HepG2 (cell line): ENCODE data around the gene RPS4Y1. TPM values are rescaled to one million over a fixed set of nuclear protein-coding genes. Genes with fewer than 3 reads are reported as not detected.

Experiments used
- ATAC-seq: fragments of 200-7000 bp; cut with Tn5 transposase; 3 replicates; pipeline ENCODE4 v1.9.1; 2020; ENCODE audit warnings: mild to moderate bottlenecking, moderate library complexity
- BruUV-seq: library from RNA; stranded (reverse); fragments of 400-500 nt; replicated peaks from 2 replicates; lab custom pipeline; 2021; lab: Mats Ljungman, UMichigan
- CTCF ChIA-PET: fragments of 300-600 bp; formaldehyde crosslinking; extraction: SDS; loops from one replicate; lab custom pipeline; 2021; ENCODE audit warnings: low total read pairs, inconsistent platforms, low intra/inter-chr PET ratio; lab: Yijun Ruan, JAX
- POLR2A ChIA-PET: fragments of 350-600 bp; sonication (Branson Sonifier 250); formaldehyde crosslinking; loops from one replicate; lab custom pipeline; 2020; ENCODE audit warnings: antibody characterized with exemption, inconsistent platforms; lab: Yijun Ruan, JAX
- DNase-seq: peaks from one replicate; pipeline ENCODE4 v3.0.0-alpha.2; 2015; ENCODE audit warnings: low spot score
- FAIRE-seq: peaks from 3 replicates; lab custom pipeline; 2011; peaks lifted over from hg19 to GRCh38; lab: Jason Lieb, UNC
- H2AFZ ChIP-seq: one replicate; pipeline ENCODE4 v1.6.1; 2011; ENCODE audit warnings: low read length, inconsistent platforms
- H3K27ac ChIP-seq: fragments of 300-600 bp; 3 replicates; pipeline ENCODE4 v1.8.0; 2011; ENCODE audit warnings: mixed run types, mild to moderate bottlenecking, mixed read lengths, low read length, inconsistent platforms; ENCODE audit not compliant: insufficient read depth; ENCODE audit errors: extremely low read length
- H3K27me3 ChIP-seq, 2 experiments: fragments of 200-600 bp in 1 of 2; 2 replicates in 1 of 2; 3 replicates in 1 of 2; pipeline versions ENCODE4 v1.6.0 to v1.8.0; 2011; ENCODE audit warnings: low read length in 2 of 2, mild to moderate bottlenecking in 2 of 2, moderate library complexity in 2 of 2, inconsistent platforms in 1 of 2; ENCODE audit not compliant: insufficient read depth in 2 of 2, control insufficient read depth in 1 of 2
- H3K36me3 ChIP-seq, 2 experiments: fragments of 200-600 bp in 1 of 2; replicated peaks in 1 of 2; 2 replicates in 1 of 2; 3 replicates in 1 of 2; pipeline versions ENCODE4 v1.5.1 to v1.8.0; 2011; ENCODE audit warnings: low read length in 2 of 2, inconsistent platforms in 1 of 2; ENCODE audit not compliant: insufficient read depth in 2 of 2, control insufficient read depth in 1 of 2
- H3K4me1 ChIP-seq: 2 replicates; pipeline ENCODE4 v1.5.1; 2012; ENCODE audit warnings: low read length, inconsistent platforms; ENCODE audit not compliant: insufficient read depth
- H3K4me2 ChIP-seq: 2 replicates; pipeline ENCODE4 v1.6.0; 2011; ENCODE audit warnings: low read depth, low read length, inconsistent platforms
- H3K4me3 ChIP-seq, 3 experiments: fragments of 200-600 bp in 1 of 3; sonication (generic), shearing (Covaris generic) in 1 of 3; replicated peaks in 1 of 3; 2 replicates each; pipeline ENCODE4 v1.5.1; 2011 to 2016; ENCODE audit warnings: low read length in 3 of 3, inconsistent platforms in 2 of 3, low read depth in 2 of 3, mild to moderate bottlenecking in 2 of 3, control low read depth in 1 of 3, mixed read lengths in 1 of 3; ENCODE audit not compliant: insufficient read depth in 1 of 3
- H3K79me2 ChIP-seq: one replicate; pipeline ENCODE4 v1.6.1; 2011; ENCODE audit warnings: low read length, inconsistent platforms; ENCODE audit not compliant: insufficient read depth
- H3K9ac ChIP-seq: 2 replicates; pipeline ENCODE4 v1.6.0; 2011; ENCODE audit warnings: mild to moderate bottlenecking, low read depth, low read length, inconsistent platforms; ENCODE audit not compliant: insufficient read depth
- H3K9me3 ChIP-seq: 2 replicates; pipeline ENCODE4 v1.5.1; 2012; ENCODE audit warnings: mild to moderate bottlenecking, low read length
- H4K20me1 ChIP-seq: 2 replicates; pipeline ENCODE4 v1.6.0; 2011; ENCODE audit warnings: inconsistent platforms, mild to moderate bottlenecking, low read length, moderate library complexity; ENCODE audit not compliant: insufficient read depth
- GABPA ChIP-seq, 2 experiments: IDR thresholded peaks; 2 replicates each; pipeline ENCODE4 v1.6.1; 2011 to 2016; ENCODE audit warnings: low read depth in 2 of 2, low read length in 1 of 2, missing biosample characterization in 1 of 2, missing genetic modification characterization in 1 of 2
- GZF1 ChIP-seq: sonication (generic); formaldehyde crosslinking; IDR thresholded peaks from 2 replicates; pipeline ENCODE4 v1.5.1; 2020; ENCODE audit warnings: mild to moderate bottlenecking, missing genetic modification reagents
- HOXA7 ChIP-seq: sonication (generic); formaldehyde crosslinking; IDR thresholded peaks from 2 replicates; pipeline ENCODE4 v1.8.1; 2022; ENCODE audit warnings: mild to moderate bottlenecking, missing genetic modification reagents, moderate library complexity
- ISX ChIP-seq: sonication (generic); formaldehyde crosslinking; conservative IDR thresholded peaks from 2 replicates; pipeline ENCODE4 v1.5.0; 2020; ENCODE audit warnings: missing genetic modification reagents
- KLF12 ChIP-seq: sonication (generic); formaldehyde crosslinking; IDR thresholded peaks from 2 replicates; pipeline ENCODE4 v1.4.0; 2020; ENCODE audit warnings: missing genetic modification reagents, borderline replicate concordance
- MXD1 ChIP-seq: sonication (generic); formaldehyde crosslinking; IDR thresholded peaks from 2 replicates; pipeline ENCODE4 v1.4.0; 2020; ENCODE audit warnings: mild to moderate bottlenecking, missing genetic modification reagents
- MXD4 ChIP-seq: IDR thresholded peaks from 2 replicates; pipeline ENCODE4 v1.6.1; 2016; ENCODE audit warnings: mild to moderate bottlenecking, missing biosample characterization, missing genetic modification reagents
- NFKBIZ ChIP-seq: IDR thresholded peaks from 2 replicates; pipeline ENCODE4 v1.6.1; 2018; ENCODE audit warnings: missing genetic modification reagents, missing compliant biosample characterization
- PTBP1 ChIP-seq: fragments of 200-400 bp; formaldehyde crosslinking; IDR thresholded peaks from 2 replicates; pipeline ENCODE4 v1.6.1; 2018; ENCODE audit warnings: low read length, low read depth; ENCODE audit not compliant: poor library complexity, severe bottlenecking
- SAFB2 ChIP-seq: sonication (generic); formaldehyde crosslinking; IDR thresholded peaks from 2 replicates; pipeline ENCODE4 v1.5.1; 2020; ENCODE audit warnings: missing genetic modification reagents, low read depth, mild to moderate bottlenecking, borderline replicate concordance
- SPEN ChIP-seq: sonication (generic); formaldehyde crosslinking; IDR thresholded peaks from 2 replicates; pipeline ENCODE4 v1.5.1; 2020; ENCODE audit warnings: low read depth, mild to moderate bottlenecking, missing genetic modification reagents
- TFDP2 ChIP-seq: sonication (generic); formaldehyde crosslinking; IDR thresholded peaks from 2 replicates; pipeline ENCODE4 v1.4.0; 2020; ENCODE audit warnings: missing genetic modification reagents
- ZFP1 ChIP-seq: IDR thresholded peaks from 2 replicates; pipeline ENCODE4 v1.6.1; 2016
- ZNF501 ChIP-seq: sonication (generic); formaldehyde crosslinking; IDR thresholded peaks from 2 replicates; pipeline ENCODE4 v1.5.1; 2020; ENCODE audit warnings: mild to moderate bottlenecking, moderate library complexity, missing genetic modification reagents
- WGBS: methylation state at CpG from one replicate; pipeline ENCODE4 v1.1.6; 2017; ENCODE audit warnings: low lambda C conversion rate; 5-methylcytosine and 5-hydroxymethylcytosine counted together
- in situ Hi-C: cut with HindIII; loops from 2 replicates; pipeline ENCODE4 v1.10.0; 2017; ENCODE audit warnings: low pct_unique_long_range_greater_than_20kb; ENCODE audit not compliant: extremely low pct_ligation_motif_present
- intact Hi-C: fragments of 100-400 bp; cut with micrococcal nuclease; formaldehyde crosslinking; loops from one replicate; pipeline ENCODE4 v1.10.0; 2022; ENCODE audit not compliant: unreplicated experiment
- polyA plus RNA-seq, 8 experiments: library from polyadenylated mRNA; depleted of rRNA in 3 of 8; stranded (reverse) in 7 of 8; unstranded in 1 of 8; fragments of >200 nt; fragmentation: Illumina TruSeq in 4 of 8; extraction: Trizol in 4 of 8; gene quantifications; 2 replicates each; pipeline versions ENCODE4 v1.2.1 to v1.2.3, GENCODE V29; 2011 to 2016; ENCODE audit warnings: low read depth in 4 of 8, missing spikeins in 1 of 8, mixed read lengths in 1 of 8; ENCODE audit not compliant: insufficient read depth in 1 of 8
- total RNA-seq, 5 experiments: library from RNA; depleted of rRNA; stranded (reverse); fragments of >200 nt; fragmentation: Illumina TruSeq; extraction: Trizol; gene quantifications; 2 replicates each; pipeline ENCODE4 v1.2.3, GENCODE V29; 2016; ENCODE audit warnings: low read depth in 1 of 5

RPS4Y1 gene
- total and polyA plus RNA-seq, 2 of the 13 experiments (the other 11 are each of a cell fraction or from before 2014, with no cell fraction given) = 461 to 1,080 TPM

GRCh38 chrY:2860511-2860910 lies 19.1 kb downstream of the RPS4Y1 start (continued):
- TF ChIP-seq SPEN (CRISPR knock-in tag) = no peak
- TF ChIP-seq NFKBIZ (CRISPR knock-in tag) = no peak
- TF ChIP-seq MXD1 (CRISPR knock-in tag) = no peak
- no peak for TF ChIP-seq ZFP1 (CRISPR knock-in tag)
- TF ChIP-seq HOXA7 (CRISPR knock-in tag) = no peak
- TF ChIP-seq SAFB2 (CRISPR knock-in tag) = no peak
- TF ChIP-seq MXD4 (CRISPR knock-in tag) = no peak
- TF ChIP-seq GABPA (IDR thresholded peaks at IDR 0.05; ENCODE audit: low read depth, low read length) = no peak
- TF ChIP-seq GABPA (CRISPR knock-in tag; IDR thresholded peaks at IDR 0.05; ENCODE audit: low read depth) = no peak

GRCh38 chrY:2866581-2866980 lies 25.2 kb downstream of the RPS4Y1 start:
- BruUV-seq = no TSS peak
- FAIRE-seq (no peak), DNase-seq (no peak), ATAC-seq (no peak)
- no peak for TF ChIP-seq TFDP2 (CRISPR knock-in tag)
- no peak for TF ChIP-seq KLF12 (CRISPR knock-in tag)
- TF ChIP-seq PTBP1 = no peak
- TF ChIP-seq GZF1 (CRISPR knock-in tag) = no peak
- TF ChIP-seq ISX (CRISPR knock-in tag) = no peak
- TF ChIP-seq ZNF501 (CRISPR knock-in tag) = no peak
- Histone ChIP-seq H3K27me3 (no peaks in the 10 kb centered on the region), H3K4me1 (no peaks in the 10 kb centered on the region), H3K9me3 (no peaks in the 10 kb centered on the region), H3K4me3 (no peak overlapping the region), H4K20me1 (no peaks in the 10 kb centered on the region), H3K36me3 (peaks cover 0 to 16% of the 10 kb centered on the region in 2 experiments; a peak in 3 of 5 replicates), H3K9ac (no peak overlapping the region), H2AFZ (no peak overlapping the region), H3K27ac (no peak overlapping the region), H3K4me2 (no peak overlapping the region), H3K79me2 (no peaks in the 10 kb centered on the region)
- in situ Hi-C loops = no loop called here
- WGBS = 100% methylated on average over 2 of the region's 2 CpGs
- intact Hi-C loops = no loop called here
- CTCF ChIA-PET = no interaction called here
- POLR2A ChIA-PET = no interaction called here
